Right ventricle myocardium inferior (tissue), 1 donor: Measurements from ENCODE around the gene NPTX2. TPM values are rescaled to one million over a fixed set of nuclear protein-coding genes. Genes with fewer than 3 reads are reported as not detected.

Experiments used
- ATAC-seq: fragments of 200-7000 bp; cut with Tn5 transposase; one replicate; pipeline ENCODE4 v1.9.1; 2020; ENCODE audit warnings: mild to moderate bottlenecking, moderate library complexity
- DNase-seq: peaks from one replicate; pipeline ENCODE4 v3.0.0; 2021; ENCODE audit errors: missing footprints
- intact Hi-C: fragments of 100-400 bp; cut with DNase I; formaldehyde crosslinking; loops from one replicate; pipeline ENCODE4 v1.11.0; 2022
- total RNA-seq: library from RNA; stranded (reverse); fragmentation: NEBNext Ultra II Directional; extraction: Animal tissue kit (Norgen Biotek cat#: 25700); gene quantifications from one replicate; pipeline ENCODE4 v1.2.1, GENCODE V29; 2021
- donor health status: DM: no; HTN: yes; CAD: no; lungs with severe emphysema.

Gene NPTX2
- total RNA-seq, 1 donor from 2014 or later, result 3.1 TPM

DNA sequence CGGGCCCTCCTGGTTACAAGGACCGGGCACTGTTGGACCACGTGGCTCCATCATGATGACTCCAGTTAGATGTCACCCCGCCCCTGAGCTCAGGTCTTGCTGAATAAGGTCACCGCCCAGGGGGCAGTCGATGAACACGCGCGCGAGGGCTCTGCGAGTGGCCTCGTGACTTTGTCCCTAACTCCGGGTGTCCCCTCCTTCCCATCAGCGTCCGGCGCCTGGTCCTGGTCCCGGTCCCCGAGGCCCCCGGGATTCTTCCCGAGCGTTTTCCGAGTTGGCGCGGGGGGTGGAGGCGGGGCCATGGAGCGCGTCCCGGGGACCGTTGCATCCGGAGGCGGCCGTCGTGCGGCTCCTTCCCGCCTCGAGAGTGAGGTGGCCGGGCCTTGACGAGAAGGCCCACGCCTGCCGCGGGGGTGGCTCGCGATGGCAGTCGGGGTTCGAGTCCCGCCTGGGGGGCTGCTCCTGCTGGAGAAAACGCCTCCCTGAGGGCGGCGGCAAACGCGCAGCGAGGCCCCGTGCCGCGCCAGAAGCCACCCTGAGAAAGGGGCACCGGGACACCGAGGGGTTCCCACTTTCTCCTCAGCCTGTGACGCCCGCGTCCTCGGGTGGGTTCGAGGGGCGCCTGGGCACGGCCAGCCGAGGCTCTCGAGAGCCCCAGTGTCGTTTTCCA lies 569 bp upstream of the NPTX2 start:
- intact Hi-C loops, result loop anchor here (10.0 kb wide), 1 partner anchor 218 kb away; no protein-coding TSS in a partner anchor
- DNase-seq, result no peak
- no peak for ATAC-seq

DNA sequence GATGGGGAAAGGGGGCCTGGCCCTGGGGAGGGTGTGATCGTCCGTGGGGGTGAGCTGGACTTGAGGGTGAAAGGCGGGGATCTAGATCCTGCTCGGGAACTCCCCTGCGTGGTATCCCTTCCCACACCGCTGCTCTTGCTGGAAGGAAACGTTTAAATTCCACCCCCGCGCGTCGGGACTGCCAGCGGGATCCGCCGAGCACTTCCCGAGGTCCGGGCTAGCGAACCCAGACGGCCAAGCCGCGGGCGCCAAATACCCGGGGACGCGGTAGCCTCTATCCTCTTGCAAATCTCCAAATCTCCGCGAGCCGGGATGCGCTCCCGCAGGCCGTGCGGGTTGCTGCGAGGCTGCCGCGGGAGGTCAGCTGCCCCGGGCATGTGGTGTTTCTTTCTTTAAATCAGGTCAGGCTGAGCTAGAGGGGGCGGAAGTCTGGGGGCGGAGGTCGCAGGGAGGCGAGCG lies 904 bp downstream of the NPTX2 start:
- DNase-seq, result no peak
- intact Hi-C loops, result loop anchor here (10.0 kb wide), 1 partner anchor 217 kb away; no protein-coding TSS in a partner anchor
- no peak for ATAC-seq

DNA sequence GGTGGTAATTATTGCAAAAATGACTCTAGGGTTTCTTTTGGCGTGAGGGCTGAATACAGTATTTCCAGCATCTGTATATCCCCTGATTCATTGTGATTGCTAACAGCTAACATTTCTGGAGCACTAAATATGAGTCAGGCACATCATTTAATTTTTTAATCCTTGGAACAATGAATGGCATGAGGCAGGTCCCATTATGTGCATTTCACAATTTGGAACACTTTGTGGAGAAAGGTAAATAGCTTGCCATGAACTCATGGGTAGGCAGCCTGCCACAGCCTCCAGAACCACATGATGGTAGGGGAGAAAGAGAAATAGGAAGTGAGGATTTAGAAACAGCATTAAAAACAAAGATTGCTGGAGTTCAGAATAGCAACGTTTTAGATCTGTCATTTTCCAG lies 1.7 kb downstream of the NPTX2 start:
- ATAC-seq (no peak), DNase-seq (no peak)
- intact Hi-C loops, result loop anchor here (10.0 kb wide), 1 partner anchor 216 kb away; no protein-coding TSS in a partner anchor

DNA sequence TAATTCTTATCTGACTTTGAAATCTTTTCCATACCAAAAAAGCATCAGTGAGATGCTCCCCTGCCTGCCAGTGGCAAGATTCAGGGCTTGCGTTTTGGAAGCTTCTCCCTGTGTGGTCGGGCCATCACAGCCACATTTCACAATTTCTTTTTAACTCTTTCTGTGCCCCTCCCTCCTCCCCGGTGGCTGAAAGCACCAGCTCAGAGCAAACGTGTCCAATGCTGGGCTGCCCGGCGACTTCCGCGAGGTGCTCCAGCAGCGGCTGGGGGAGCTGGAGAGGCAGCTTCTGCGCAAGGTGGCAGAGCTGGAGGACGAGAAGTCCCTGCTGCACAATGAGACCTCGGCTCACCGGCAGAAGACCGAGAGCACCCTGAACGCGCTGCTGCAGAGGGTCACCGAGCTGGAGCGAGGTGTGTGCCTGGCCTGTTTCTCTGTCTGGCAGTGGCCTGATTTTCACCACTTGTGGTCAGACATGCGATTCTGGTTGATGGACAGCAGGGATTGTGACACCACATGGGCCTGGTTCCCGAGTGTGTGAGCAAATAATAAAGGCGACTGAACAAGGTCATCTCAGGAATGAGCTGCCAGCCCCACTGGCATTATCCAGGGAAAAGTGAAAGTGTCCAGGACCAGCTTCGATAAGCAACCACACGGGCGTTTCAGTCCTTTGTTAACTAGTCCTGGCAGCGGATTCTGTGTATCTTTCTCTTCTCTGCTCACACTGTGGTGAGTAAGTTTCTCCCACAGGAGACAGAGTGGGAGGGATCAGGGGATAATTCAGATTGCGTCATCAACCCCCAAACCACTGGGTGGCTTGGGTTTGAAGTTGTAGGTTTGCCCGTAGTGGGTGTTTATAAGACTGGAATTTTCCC lies 2.6 kb downstream of the NPTX2 start:
- DNase-seq, result no peak

GRCh38 chr7:98621573-98622482 lies 4.7 kb downstream of the NPTX2 start:
- intact Hi-C loops, result no loop called here
- no peak for DNase-seq
- ATAC-seq, result no peak

More for the DNA sequence above, 2.6 kb downstream of the NPTX2 start:
- intact Hi-C loops, result loop anchor here (10.0 kb wide), 1 partner anchor 215 kb away; no protein-coding TSS in a partner anchor
- peak; percentile 68 for ATAC-seq

DNA sequence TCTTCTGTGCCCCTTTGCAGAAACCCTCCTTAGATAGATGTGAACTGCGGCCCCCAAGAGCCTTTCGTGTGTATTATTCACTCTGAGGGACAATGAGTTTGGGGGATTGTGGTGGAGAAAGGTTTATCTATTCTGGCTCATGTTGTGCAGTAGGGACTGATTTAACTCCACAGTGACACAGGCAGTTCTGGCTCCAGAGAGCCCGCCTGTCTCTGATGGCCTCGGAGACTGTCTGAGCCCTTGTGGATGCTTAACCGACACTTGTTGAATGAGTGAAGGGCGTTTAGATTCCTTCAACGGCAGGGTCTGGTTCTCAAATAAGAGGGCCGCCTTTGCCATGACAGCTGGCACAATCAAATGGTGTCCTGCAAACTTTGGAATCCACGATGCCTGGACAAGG lies 5.8 kb downstream of the NPTX2 start:
- ATAC-seq (no peak), DNase-seq (no peak)
- intact Hi-C loops, result no loop called here

- no peak for ATAC-seq
- DNase-seq, result no peak
- intact Hi-C loops, result no loop called here
Measured at GRCh38 chr7:98624846-98625420, 7.8 kb downstream of the NPTX2 start.

- ATAC-seq (peak; percentile 32), DNase-seq (no peak)
- intact Hi-C loops, result no loop called here
Measured at GRCh38 chr7:98626460-98627412, 9.7 kb downstream of the NPTX2 start.

DNA sequence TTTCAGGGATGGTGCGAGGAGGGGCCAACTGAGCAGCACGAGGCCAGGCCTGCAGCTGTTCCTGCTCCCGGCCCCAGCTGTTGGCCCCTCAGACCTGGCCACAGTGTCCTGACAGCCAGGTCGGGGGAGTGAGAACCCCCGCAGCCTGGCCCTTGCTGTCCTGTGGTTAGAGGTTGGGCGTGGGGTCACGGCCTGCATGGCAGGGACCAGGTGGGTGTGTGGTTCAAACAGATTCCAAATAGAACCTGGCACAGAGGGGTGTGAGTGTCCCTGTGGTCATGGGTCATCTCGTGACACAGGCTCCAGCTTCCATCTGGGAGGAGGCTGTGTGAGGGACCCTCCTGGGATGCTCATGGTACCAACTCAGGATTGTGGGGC lies 10.3 kb downstream of the NPTX2 start:
- no peak for DNase-seq
- no peak for ATAC-seq
- intact Hi-C loops, result no loop called here

GRCh38 chr7:98628418-98628817 lies 11.3 kb downstream of the NPTX2 start:
- intact Hi-C loops, result no loop called here
- DNase-seq, result no peak
- ATAC-seq, result no peak

DNA sequence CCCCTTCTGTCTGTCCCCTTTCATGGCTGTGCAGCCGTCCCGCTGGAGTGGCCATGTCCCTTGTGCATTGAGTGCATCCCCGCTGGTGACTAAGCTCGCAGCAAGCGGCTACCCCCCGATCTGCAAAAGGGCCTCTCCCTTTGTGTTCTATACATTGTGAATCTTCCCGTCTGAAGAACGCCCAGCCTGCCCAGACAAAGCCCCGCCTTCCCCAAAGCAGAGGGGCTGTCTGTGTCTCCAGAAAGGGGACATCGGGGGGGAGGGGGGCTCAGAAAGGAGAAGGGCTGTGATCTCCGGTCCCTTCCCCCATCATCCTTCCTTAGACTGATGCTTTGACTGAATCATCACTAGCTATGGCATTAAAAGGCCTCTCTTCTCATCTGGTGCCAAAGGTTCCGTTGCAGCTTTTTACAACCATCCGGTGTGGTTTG lies 11.9 kb downstream of the NPTX2 start:
- intact Hi-C loops, result no loop called here
- no peak for DNase-seq
- ATAC-seq, result no peak

GRCh38 chr7:98630149-98630548 lies 13.1 kb downstream of the NPTX2 start:
- no peak for ATAC-seq
- intact Hi-C loops, result no loop called here
- no peak for DNase-seq

DNA sequence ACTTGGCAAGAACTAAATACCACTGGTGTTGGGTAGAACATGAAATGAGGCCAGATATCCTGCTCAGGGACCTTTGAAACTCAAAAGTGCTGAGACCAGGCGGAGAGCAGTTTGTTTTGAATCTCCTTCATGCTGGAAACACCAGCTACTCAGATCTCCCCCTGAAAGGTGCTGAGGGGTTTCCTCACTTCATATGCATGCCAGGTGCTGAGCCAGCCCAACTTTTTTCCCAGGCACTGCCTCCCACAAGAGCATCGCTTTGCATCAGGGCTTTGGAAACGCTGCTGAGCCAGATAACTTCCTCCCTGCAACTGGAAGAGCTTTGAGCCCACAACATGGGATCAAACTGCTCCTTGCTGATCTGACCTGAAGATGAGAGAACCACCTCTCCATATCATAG lies 13.7 kb downstream of the NPTX2 start:
- DNase-seq (no peak), ATAC-seq (no peak)
- intact Hi-C loops, result no loop called here

DNA sequence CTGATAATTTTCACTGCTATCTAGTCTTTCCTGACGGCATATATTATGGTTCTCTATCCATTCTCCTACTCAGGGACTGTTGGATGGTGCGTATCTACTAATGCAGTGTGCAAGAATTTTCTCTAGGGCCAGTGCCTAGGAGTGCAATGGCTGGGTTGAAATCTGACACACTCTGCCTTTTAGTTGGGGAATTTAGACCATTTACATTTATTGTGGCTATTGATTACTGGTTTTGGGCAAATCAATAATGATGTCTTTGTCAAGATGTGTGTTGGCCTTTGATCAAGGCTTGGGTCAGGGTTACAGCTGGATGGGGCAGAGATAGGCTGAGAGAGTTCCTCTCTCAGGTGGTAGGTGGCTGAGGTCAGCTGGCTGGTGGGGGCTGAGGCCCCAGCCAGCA lies 21.8 kb downstream of the NPTX2 start:
- ATAC-seq (no peak), DNase-seq (no peak)
- intact Hi-C loops, result no loop called here

DNA sequence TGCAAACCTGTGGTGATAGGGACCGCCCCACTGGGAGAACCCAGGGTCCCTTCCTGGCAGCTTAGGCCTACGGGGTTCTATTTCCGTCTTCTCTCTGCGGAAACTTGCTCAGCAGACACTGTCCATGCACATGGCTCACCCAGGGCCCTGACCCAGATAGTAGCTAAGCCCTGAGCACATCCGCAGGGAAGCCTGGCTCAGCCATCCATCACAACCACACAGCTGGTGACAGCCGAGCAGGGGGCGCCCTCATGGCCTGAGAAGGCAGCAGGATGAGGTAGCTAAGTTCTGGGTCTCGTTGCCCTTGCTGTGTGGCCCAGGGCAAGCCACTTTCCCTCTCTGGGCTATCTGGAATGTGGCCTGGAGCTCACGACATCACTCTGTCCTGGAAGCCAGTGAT lies 23.3 kb downstream of the NPTX2 start:
- intact Hi-C loops, result no loop called here
- DNase-seq, result no peak
- no peak for ATAC-seq

DNA sequence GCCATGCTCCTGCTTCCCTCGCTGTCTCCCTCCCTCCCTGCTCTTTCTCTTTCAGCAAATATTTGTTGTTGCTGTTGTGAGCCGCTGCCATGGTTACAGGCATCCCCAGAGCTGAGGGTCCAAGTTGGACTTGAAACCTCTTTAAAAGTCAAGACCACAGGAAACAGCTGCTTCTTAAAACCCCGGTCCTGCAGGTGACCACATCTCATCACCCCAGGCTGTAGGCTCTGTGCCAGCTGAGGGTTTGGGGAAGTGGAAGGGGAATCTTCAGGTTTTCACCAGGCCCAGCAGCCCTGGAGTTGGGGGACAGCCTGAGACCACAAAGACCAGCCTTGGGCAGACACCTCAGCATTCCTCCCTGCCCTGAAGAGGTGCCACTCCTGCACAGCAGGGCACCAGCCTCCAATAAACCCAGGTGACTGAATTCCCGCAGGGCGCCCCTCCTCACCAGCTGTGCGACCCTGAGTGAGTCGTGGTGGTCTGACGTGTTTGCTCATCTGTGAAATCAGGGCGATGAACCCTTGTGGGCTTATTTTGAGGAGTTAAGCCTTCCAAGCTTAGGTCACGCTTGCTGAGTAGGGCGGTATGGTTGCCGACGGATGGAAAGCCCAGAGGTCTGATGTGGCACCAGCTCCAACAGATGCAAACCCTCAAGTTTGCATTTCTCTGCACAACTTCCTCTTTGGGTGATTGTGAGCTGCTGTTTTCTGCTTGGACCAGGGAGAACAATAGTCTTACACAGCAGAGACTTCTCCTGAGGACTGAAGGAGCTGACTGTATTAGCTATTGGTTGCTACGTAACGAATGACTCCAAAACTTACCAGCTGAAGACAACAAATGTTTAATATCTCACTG lies 24.8 kb downstream of the NPTX2 start:
- ATAC-seq (peak; percentile 38), DNase-seq (no peak)
- intact Hi-C loops, result no loop called here
